Thyroid gland (tissue), 4 donors: Measurements from ENCODE around the gene VARS2. TPM values are rescaled to one million over a fixed set of nuclear protein-coding genes. Genes with fewer than 3 reads are reported as not detected.

Experiments
- DNase-seq, 2 donors: peaks; one replicate each; pipeline ENCODE4 v3.0.0-alpha.2; 2019
- H3K27ac ChIP-seq, 3 donors: fragments of 200-600 bp; sonication (generic); 1 replicate in 2 of 3; 2 replicates in 1 of 3; pipeline ENCODE4 v1.5.1; 2016 to 2019; ENCODE audit warnings: mild to moderate bottlenecking in 1 of 3, moderate library complexity in 1 of 3
- H3K27me3 ChIP-seq: fragments of 200-600 bp; sonication (generic); one replicate; pipeline ENCODE4 v1.5.1; 2019
- H3K36me3 ChIP-seq, 2 donors: fragments of 200-600 bp; sonication (generic); one replicate each; pipeline ENCODE4 v1.5.1; 2016 to 2019
- H3K4me1 ChIP-seq, 2 donors: fragments of 200-600 bp; sonication (generic); one replicate each; pipeline ENCODE4 v1.5.1; 2017 to 2019
- H3K4me3 ChIP-seq, 3 donors: fragments of 200-600 bp; sonication (generic); replicated peaks in 1 of 3; 1 replicate in 2 of 3; 2 replicates in 1 of 3; pipeline ENCODE4 v1.5.1; 2016; ENCODE audit warnings: mild to moderate bottlenecking in 1 of 3
- H3K9me3 ChIP-seq: fragments of 200-600 bp; sonication (generic); one replicate; pipeline ENCODE4 v1.5.1; 2017
- CTCF ChIP-seq, 6 experiments: fragments of 200-600 bp in 3 of 6; fragments of 450-650 bp in 3 of 6; sonication (generic) in 3 of 6; IDR thresholded peaks; one replicate each; pipeline ENCODE4 v1.5.1; 2016 to 2019; ENCODE audit warnings: antibody characterized with exemption in 6 of 6, mild to moderate bottlenecking in 2 of 6, inconsistent platforms in 1 of 6, moderate library complexity in 1 of 6
- POLR2A ChIP-seq, 2 donors: fragments of 450-650 bp; IDR thresholded peaks; one replicate each; pipeline ENCODE4 v1.6.1; 2017; ENCODE audit warnings: antibody characterized with exemption in 2 of 2, mild to moderate bottlenecking in 2 of 2, moderate library complexity in 1 of 2
- WGBS, 2 donors: methylation state at CpG; one replicate each; pipeline ENCODE4 v1.1.5; 2017; 5-methylcytosine and 5-hydroxymethylcytosine counted together
- intact Hi-C: fragments of 100-400 bp; cut with DNase I; formaldehyde crosslinking; loops from one replicate; pipeline ENCODE4 v1.15.1; 2023
- total RNA-seq, 4 donors: library from RNA; depleted of rRNA; stranded (reverse); fragments of >200 nt; gene quantifications; one replicate each; pipeline ENCODE4 v1.2.3, GENCODE V29; 2016

VARS2 gene
- total RNA-seq, 4 donors from 2014 or later: 17.3 to 36.4 (median 30.6) TPM

DNA sequence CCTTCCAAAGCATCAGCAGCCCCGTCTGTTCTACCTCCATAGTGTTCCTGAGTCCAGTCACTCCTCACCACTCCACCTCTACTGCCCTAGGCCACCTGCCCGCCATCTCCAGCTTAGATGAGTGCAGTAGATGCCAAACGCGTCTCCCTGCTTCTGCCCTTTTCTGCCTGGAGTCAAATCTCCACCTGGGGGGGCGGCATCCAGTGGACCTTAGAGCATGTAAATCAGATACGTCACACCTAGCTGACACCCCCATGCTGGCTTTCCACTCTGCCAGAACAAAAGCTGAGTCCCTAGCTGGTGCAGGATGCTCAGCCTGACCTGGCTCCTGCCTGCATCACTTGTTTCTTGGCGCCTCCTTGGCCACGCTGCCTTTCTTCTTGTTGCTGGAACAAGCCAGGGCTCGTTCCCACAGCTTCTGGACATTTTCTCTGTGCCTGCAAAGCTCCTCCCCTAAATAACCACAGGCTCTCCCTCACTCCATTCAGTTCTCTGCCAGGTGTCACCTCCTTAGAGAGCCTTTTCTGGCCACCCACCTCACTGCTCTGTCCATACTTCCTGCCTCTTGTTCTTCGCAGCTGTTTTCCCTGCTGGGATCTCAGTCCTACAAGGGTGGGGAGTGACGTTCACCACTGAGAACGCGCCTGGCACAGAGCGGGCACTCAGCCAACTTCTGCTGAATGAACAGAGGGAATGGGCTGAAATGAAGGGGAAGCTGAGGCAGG, 24.0 kb upstream of the VARS2 start:
- TF ChIP-seq CTCF (IDR thresholded peaks at IDR 0.05) (no peak), POLR2A (IDR thresholded peaks at IDR 0.05) (no peak)
- Histone ChIP-seq H3K36me3 (peaks cover 45 to 51% of the 10 kb centered on the region in 2 donors), H3K27me3 (no peaks in the 10 kb centered on the region), H3K4me1 (peaks cover 13 to 21% of the 10 kb centered on the region in 2 donors), H3K9me3 (no peaks in the 10 kb centered on the region), H3K27ac (no peak overlapping the region), H3K4me3 (no peak overlapping the region)
- WGBS, 2 donors: 81 to 82% methylated on average over 14 of the region's 14 CpGs
- intact Hi-C loops: loop anchor here (10.0 kb wide), 2 partner anchors 145 to 215 kb away; partner anchors contain the start of genes DHX16, FLOT1 and IER3
- DNase-seq: no peak

GRCh38 chr6:30890646-30891449, 23.2 kb upstream of the VARS2 start:
- H3K27me3 ChIP-seq: no peaks in the 10 kb centered on the region
- H3K4me3 ChIP-seq: no peak overlapping the region
- peaks cover 7 to 13% of the 10 kb centered on the region in 2 donors for H3K4me1 ChIP-seq
- 73 to 77% methylated on average over 10 to 12 of the region's 12 CpGs for WGBS, 2 donors
- no peak overlapping the region for H3K27ac ChIP-seq
- intact Hi-C loops: no loop called here
- no peak for DNase-seq
- peaks cover 52 to 58% of the 10 kb centered on the region in 2 donors for H3K36me3 ChIP-seq
- H3K9me3 ChIP-seq: no peaks in the 10 kb centered on the region
- no peak for TF ChIP-seq CTCF (IDR thresholded peaks at IDR 0.05)
- no peak for TF ChIP-seq POLR2A (IDR thresholded peaks at IDR 0.05)

DNA sequence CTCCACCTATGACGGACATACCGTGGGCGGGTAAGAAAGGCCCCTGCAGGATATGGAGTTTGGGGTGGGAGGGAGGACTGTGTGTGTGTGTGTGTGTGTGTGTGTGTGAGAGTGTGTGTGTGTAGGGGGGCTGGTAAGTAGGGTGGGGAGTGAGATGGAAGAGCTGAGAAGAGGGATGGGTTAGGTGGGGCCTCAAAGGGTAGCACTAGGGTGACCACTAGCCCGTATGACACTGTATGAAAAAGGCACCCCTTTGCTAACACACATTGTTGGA, 22.7 kb upstream of the VARS2 start:
- H3K4me1 ChIP-seq: peaks cover 2 to 8% of the 10 kb centered on the region in 2 donors
- H3K27me3 ChIP-seq: no peaks in the 10 kb centered on the region
- H3K9me3 ChIP-seq: no peaks in the 10 kb centered on the region
- H3K36me3 ChIP-seq: peaks cover 55 to 60% of the 10 kb centered on the region in 2 donors
- no peak overlapping the region for H3K27ac ChIP-seq
- DNase-seq: no peak
- TF ChIP-seq POLR2A (IDR thresholded peaks at IDR 0.05): no peak
- TF ChIP-seq CTCF (IDR thresholded peaks at IDR 0.05): no peak
- intact Hi-C loops: no loop called here
- no peak overlapping the region for H3K4me3 ChIP-seq
- WGBS, 2 donors: 88 to 92% methylated on average over 4 of the region's 4 CpGs

GRCh38 chr6:30891816-30892538, 22.1 kb upstream of the VARS2 start:
- Histone ChIP-seq H3K27ac (no peak overlapping the region), H3K9me3 (no peaks in the 10 kb centered on the region), H3K4me3 (no peak overlapping the region), H3K4me1 (peaks cover 0 to 2% of the 10 kb centered on the region in 2 donors), H3K36me3 (peaks cover 60 to 66% of the 10 kb centered on the region in 2 donors), H3K27me3 (no peaks in the 10 kb centered on the region)
- no peak for DNase-seq
- no peak for TF ChIP-seq POLR2A (IDR thresholded peaks at IDR 0.05)
- intact Hi-C loops: no loop called here
- WGBS, 2 donors: 91 to 92% methylated on average over 18 to 20 of the region's 21 CpGs

GRCh38 chr6:30893001-30893591, 20.9 kb upstream of the VARS2 start:
- TF ChIP-seq POLR2A (IDR thresholded peaks at IDR 0.05): no peak
- TF ChIP-seq CTCF (IDR thresholded peaks at IDR 0.05): no peak
- Histone ChIP-seq H3K27ac (no peak overlapping the region), H3K27me3 (no peaks in the 10 kb centered on the region), H3K4me3 (no peak overlapping the region), H3K4me1 (no peaks in the 10 kb centered on the region), H3K36me3 (peaks cover 72 to 77% of the 10 kb centered on the region in 2 donors), H3K9me3 (no peaks in the 10 kb centered on the region)
- intact Hi-C loops: no loop called here
- no peak for DNase-seq
- WGBS, 2 donors: 89 to 92% methylated on average over 14 to 16 of the region's 16 CpGs
